CD4-positive, alpha-beta T cell (primary cell): ENCODE data around the gene ADSL. TPM values are rescaled to one million over a fixed set of nuclear protein-coding genes. Genes with fewer than 3 reads are reported as not detected.
A peak's percentile ranks its signal among the peaks of the same experiment; 100 is the strongest.

ENCODE experiments used
- ATAC-seq: fragments of 200-7000 bp; cut with Tn5 transposase; one replicate; pipeline ENCODE4 v1.10.0; 2022; ENCODE audit warnings: mild to moderate bottlenecking; ENCODE audit not compliant: poor library complexity
- CTCF ChIA-PET: fragments of 350-600 bp; sonication (Branson Sonifier 250); formaldehyde crosslinking; loops from one replicate; lab custom pipeline; 2021; ENCODE audit warnings: antibody characterized with exemption, inconsistent platforms; lab: Charles Lee
- POLR2A ChIA-PET: fragments of 350-600 bp; sonication (Branson Sonifier 250); formaldehyde crosslinking; loops from one replicate; lab custom pipeline; 2021; ENCODE audit warnings: antibody characterized with exemption, inconsistent platforms; lab: Charles Lee
- DNase-seq, 14 experiments: peaks; one replicate each; pipeline ENCODE4 v3.0.0-alpha.2; 2013 to 2020; ENCODE audit warnings: mixed read lengths in 2 of 14
- H3K27ac ChIP-seq, 2 donors: one replicate each; pipeline versions ENCODE4 v1.5.1 to v1.7.0; 2013; ENCODE audit warnings: low read length in 2 of 2, low read depth in 1 of 2, mild to moderate bottlenecking in 1 of 2
- H3K27me3 ChIP-seq, 2 experiments: 1 replicate in 1 of 2; 2 replicates in 1 of 2; pipeline versions ENCODE4 v1.6.1 to v1.7.0; 2013; ENCODE audit warnings: low read length in 2 of 2, control low read depth in 1 of 2, mild to moderate bottlenecking in 1 of 2, moderate library complexity in 1 of 2; ENCODE audit not compliant: insufficient read depth in 2 of 2, control insufficient read depth in 1 of 2
- H3K36me3 ChIP-seq: one replicate; pipeline ENCODE4 v1.6.1; 2013; ENCODE audit warnings: low read length, control low read depth; ENCODE audit not compliant: insufficient read depth
- H3K4me1 ChIP-seq: one replicate; pipeline ENCODE4 v1.6.1; 2013; ENCODE audit warnings: low read length, control low read depth; ENCODE audit not compliant: insufficient read depth
- H3K4me3 ChIP-seq: one replicate; pipeline ENCODE4 v1.5.1; 2013; ENCODE audit warnings: mild to moderate bottlenecking, low read length, moderate library complexity
- H3K9me3 ChIP-seq, 2 experiments: 1 replicate in 1 of 2; 2 replicates in 1 of 2; pipeline versions ENCODE4 v1.6.1 to v1.7.0; 2013; ENCODE audit warnings: low read length in 2 of 2, mild to moderate bottlenecking in 2 of 2, control low read depth in 1 of 2, moderate library complexity in 1 of 2; ENCODE audit not compliant: control insufficient read depth in 1 of 2, insufficient read depth in 1 of 2
- H3K27ac Mint-ChIP-seq: one replicate; pipeline ENCODE4 v1.8.0; 2020; ENCODE audit warnings: mixed read lengths
- H3K27me3 Mint-ChIP-seq: one replicate; pipeline ENCODE4 v1.8.0; 2021; ENCODE audit warnings: mixed read lengths
- H3K36me3 Mint-ChIP-seq: one replicate; pipeline ENCODE4 v1.8.0; 2021; ENCODE audit warnings: low read depth, mixed read lengths
- H3K4me1 Mint-ChIP-seq: one replicate; pipeline ENCODE4 v1.8.0; 2021; ENCODE audit warnings: low read depth, mixed read lengths
- H3K4me3 Mint-ChIP-seq: one replicate; pipeline ENCODE4 v1.8.0; 2020; ENCODE audit warnings: mild to moderate bottlenecking, mixed read lengths
- H3K9me3 Mint-ChIP-seq: one replicate; pipeline ENCODE4 v1.8.0; 2020; ENCODE audit warnings: mixed read lengths
- intact Hi-C, 2 experiments: fragments of 100-400 bp; cut with DNase I in 1 of 2; cut with micrococcal nuclease in 1 of 2; formaldehyde crosslinking; loops; one replicate each; pipeline versions ENCODE4 v1.15.1 to v1.9.0; 2023 to 2025; cut with DNase I, micrococcal nuclease
- total RNA-seq, 174 experiments: library from RNA in 2 of 174; stranded (reverse) in 2 of 174; gene quantifications; one replicate each; pipeline ENCODE4 v1.2.3 and lab custom pipeline; 2021 to 2026
- TF ChIP-seq, protein P1 (sequence below): fragments of 200-600 bp; IDR thresholded peaks from one replicate; pipeline ENCODE4 v1.8.0; 2022; ENCODE audit warnings: antibody characterized with exemption, mild to moderate bottlenecking

Gene ADSL
- total RNA-seq, 2 experiments from 2014 or later, result 62.9 to 75.3 TPM

DNA sequence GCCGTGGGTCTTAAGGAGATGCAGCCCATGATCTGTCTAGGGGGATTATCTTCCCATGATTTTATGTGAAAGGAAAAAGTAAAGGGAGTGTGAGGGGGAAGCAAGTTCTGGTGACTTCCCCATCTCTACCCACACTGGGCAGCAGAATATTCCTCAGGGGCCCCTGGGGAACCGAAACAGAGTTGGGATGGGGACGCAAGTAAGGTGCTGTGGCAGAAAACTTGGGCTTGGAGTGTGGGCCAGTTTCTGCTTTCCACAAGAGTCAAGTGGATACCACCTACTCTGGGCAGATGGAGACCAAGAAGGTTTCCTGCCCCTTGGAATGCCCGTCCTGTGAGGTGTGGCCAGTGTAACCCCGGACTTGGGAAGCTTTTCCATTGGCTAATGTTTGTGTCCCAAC lies 88.4 kb downstream of the ADSL start:
- Histone ChIP-seq H3K36me3 (peaks cover 62% of the 10 kb centered on the region), H3K27ac (no peak overlapping the region), H3K9me3 (no peaks in the 10 kb centered on the region), H3K27me3 (no peaks in the 10 kb centered on the region), H3K4me1 (peaks cover 21% of the 10 kb centered on the region), H3K4me3 (no peak overlapping the region)
- H3K9me3 Mint-ChIP-seq, result no peaks in the 10 kb centered on the region
- H3K27me3 Mint-ChIP-seq, result no peaks in the 10 kb centered on the region
- ATAC-seq (no peak), DNase-seq (no peak)
- H3K27ac Mint-ChIP-seq, result no peak overlapping the region
- CTCF ChIA-PET, result interaction anchor here (0.7 to 3.5 kb wide), 3 partner anchors 52 to 239 kb away, joined by 3 to 39 read pairs (median 3); no protein-coding TSS in a partner anchor
- POLR2A ChIA-PET, result interaction anchor here (0.6 to 1.5 kb wide), 2 partner anchors 15 to 284 kb away, joined by 3 to 4 read pairs; no protein-coding TSS in a partner anchor
- TF ChIP-seq, protein P1, sequence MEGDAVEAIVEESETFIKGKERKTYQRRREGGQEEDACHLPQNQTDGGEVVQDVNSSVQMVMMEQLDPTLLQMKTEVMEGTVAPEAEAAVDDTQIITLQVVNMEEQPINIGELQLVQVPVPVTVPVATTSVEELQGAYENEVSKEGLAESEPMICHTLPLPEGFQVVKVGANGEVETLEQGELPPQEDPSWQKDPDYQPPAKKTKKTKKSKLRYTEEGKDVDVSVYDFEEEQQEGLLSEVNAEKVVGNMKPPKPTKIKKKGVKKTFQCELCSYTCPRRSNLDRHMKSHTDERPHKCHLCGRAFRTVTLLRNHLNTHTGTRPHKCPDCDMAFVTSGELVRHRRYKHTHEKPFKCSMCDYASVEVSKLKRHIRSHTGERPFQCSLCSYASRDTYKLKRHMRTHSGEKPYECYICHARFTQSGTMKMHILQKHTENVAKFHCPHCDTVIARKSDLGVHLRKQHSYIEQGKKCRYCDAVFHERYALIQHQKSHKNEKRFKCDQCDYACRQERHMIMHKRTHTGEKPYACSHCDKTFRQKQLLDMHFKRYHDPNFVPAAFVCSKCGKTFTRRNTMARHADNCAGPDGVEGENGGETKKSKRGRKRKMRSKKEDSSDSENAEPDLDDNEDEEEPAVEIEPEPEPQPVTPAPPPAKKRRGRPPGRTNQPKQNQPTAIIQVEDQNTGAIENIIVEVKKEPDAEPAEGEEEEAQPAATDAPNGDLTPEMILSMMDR, result no peak
- peaks cover 45% of the 10 kb centered on the region for H3K4me1 Mint-ChIP-seq
- intact Hi-C loops, result loop anchor here in 1 of 2 experiments (5.0 kb wide), 1 partner anchor 463 kb away; no protein-coding TSS in a partner anchor
- H3K4me3 Mint-ChIP-seq, result no peak overlapping the region
- H3K36me3 Mint-ChIP-seq, result peaks cover 77% of the 10 kb centered on the region

DNA sequence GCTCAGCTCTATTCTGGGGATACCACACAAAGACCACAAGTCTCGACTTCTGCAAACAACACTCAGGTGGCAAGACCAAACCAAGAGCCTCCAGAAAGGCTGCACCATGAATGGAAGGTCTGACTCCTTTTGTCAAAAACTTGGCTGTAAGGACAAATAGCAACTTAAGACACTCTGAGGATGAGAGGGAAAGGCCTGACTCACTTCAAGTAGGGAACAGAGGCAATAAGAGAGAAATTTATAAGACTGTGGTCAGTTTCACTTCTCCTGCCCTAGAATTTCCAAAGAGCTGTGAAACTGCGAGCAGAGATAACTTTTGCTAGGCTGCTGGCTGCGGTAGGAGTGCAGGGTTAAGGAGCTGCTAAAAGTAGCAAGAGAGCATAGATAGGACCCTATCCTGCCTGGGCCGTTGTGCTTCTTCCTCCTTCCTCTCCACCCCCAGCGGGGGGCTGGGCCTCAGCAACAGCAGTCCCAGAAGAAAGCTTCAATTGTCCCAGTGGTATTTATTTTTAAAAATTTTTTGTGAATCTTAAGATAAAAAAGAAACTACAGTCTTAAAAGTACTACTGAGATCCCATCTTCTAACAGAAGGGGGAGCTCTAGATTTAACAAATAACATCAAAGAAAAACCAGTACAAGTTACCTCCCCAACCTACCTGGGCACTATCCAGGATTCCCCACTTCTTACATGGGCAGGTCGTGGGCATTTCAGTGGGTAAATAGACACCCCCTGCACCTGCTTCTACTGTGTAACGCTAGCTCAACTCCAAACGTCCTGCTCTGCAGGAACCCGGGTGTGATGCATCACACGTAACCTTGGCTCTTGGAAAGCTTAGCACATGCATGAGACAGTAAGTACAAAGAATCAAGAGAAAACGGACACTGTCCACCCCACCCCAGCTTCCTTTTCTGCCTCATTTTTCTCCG lies 90.5 kb downstream of the ADSL start:
- Histone ChIP-seq H3K4me1 (peaks cover 24% of the 10 kb centered on the region), H3K4me3 (no peak overlapping the region), H3K27me3 (no peaks in the 10 kb centered on the region), H3K27ac (peak overlapping the region in 1 of 2 donors; percentile 40), H3K9me3 (no peaks in the 10 kb centered on the region), H3K36me3 (peaks cover 52% of the 10 kb centered on the region)
- H3K4me3 Mint-ChIP-seq, result peak overlapping the region; percentile 23
- intact Hi-C loops, result loop anchor here (1.0 to 5.0 kb wide), 6 partner anchors 42 to 461 kb away; no protein-coding TSS in a partner anchor
- peak in 5 of 14 experiments; percentile 20 to 80 (median 69) for DNase-seq
- CTCF ChIA-PET, result interaction anchor here (0.5 to 4.2 kb wide), 33 partner anchors 9 to 1936 kb away, joined by 3 to 39 read pairs (median 5); partner anchors contain the start of gene MRTFA
- TF ChIP-seq, protein P1, result peak; percentile 85
- peaks cover 51% of the 10 kb centered on the region for H3K4me1 Mint-ChIP-seq
- no peaks in the 10 kb centered on the region for H3K27me3 Mint-ChIP-seq
- ATAC-seq, result peak; percentile 84
- POLR2A ChIA-PET, result interaction anchor here (0.5 to 3.1 kb wide), 16 partner anchors 12 to 393 kb away, joined by 3 to 17 read pairs (median 4); partner anchors contain the start of genes MRTFA and SGSM3
- H3K9me3 Mint-ChIP-seq, result no peaks in the 10 kb centered on the region
- peak overlapping the region; percentile 78 for H3K27ac Mint-ChIP-seq
- H3K36me3 Mint-ChIP-seq, result peaks cover 78% of the 10 kb centered on the region

Other genes with a start within 250 kb of the ADSL start
- gene TNRC6B, start 168.6 kb upstream of the ADSL start, total RNA-seq, result 100 to 1,000 TPM; 110 to 111 TPM
- 10 to 100 TPM; 87.9 to 89.9 TPM for gene SGSM3, start 24.1 kb downstream of the ADSL start, total RNA-seq